Measurements from ENCODE around the gene ANXA5.

The ANXA5 gene

GRCh38 chr4:121686255-121686654 is 10.5 kb downstream of the ANXA5 start:
- Histone ChIP-seq H3K4me3 (ENCODE audit: severe bottlenecking) (no peak overlapping the region), H3K36me3 (ENCODE audit: low read depth) (peaks cover 90% of the 10 kb centered on the region), H3K9me3 (ENCODE audit: severe bottlenecking) (no peaks in the 10 kb centered on the region), H3K4me1 (ENCODE audit: insufficient read depth, poor library complexity, severe bottlenecking) (peaks cover 30% of the 10 kb centered on the region), H3K27me3 (ENCODE audit: insufficient read depth, poor library complexity, severe bottlenecking) (no peaks in the 10 kb centered on the region), H3K27ac (ENCODE audit: poor library complexity, severe bottlenecking) (peak overlapping the region; percentile 97)
- no peak for DNase-seq (ENCODE audit: low spot score)
- ATAC-seq (ENCODE audit: low read depth), result peak; percentile 70
- TF ChIP-seq CTCF (IDR thresholded peaks at IDR 0.05; ENCODE audit: poor library complexity, severe bottlenecking), result no peak

GRCh38 chr4:121685257-121685656 is 11.5 kb downstream of the ANXA5 start:
- TF ChIP-seq CTCF (IDR thresholded peaks at IDR 0.05; ENCODE audit: poor library complexity, severe bottlenecking), result no peak
- Histone ChIP-seq H3K4me1 (ENCODE audit: insufficient read depth, poor library complexity, severe bottlenecking) (peaks cover 22% of the 10 kb centered on the region), H3K27me3 (ENCODE audit: insufficient read depth, poor library complexity, severe bottlenecking) (no peaks in the 10 kb centered on the region), H3K4me3 (ENCODE audit: severe bottlenecking) (no peak overlapping the region), H3K36me3 (ENCODE audit: low read depth) (peaks cover 99% of the 10 kb centered on the region), H3K27ac (ENCODE audit: poor library complexity, severe bottlenecking) (peak overlapping the region; percentile 97), H3K9me3 (ENCODE audit: severe bottlenecking) (no peaks in the 10 kb centered on the region)
- no peak for ATAC-seq (ENCODE audit: low read depth)
- no peak for DNase-seq (ENCODE audit: low spot score)

GRCh38 chr4:121684561-121684960 is 12.2 kb downstream of the ANXA5 start:
- DNase-seq (ENCODE audit: low spot score), result no peak
- no peak for ATAC-seq (ENCODE audit: low read depth)
- no peak for TF ChIP-seq CTCF (IDR thresholded peaks at IDR 0.05; ENCODE audit: poor library complexity, severe bottlenecking)
- H3K4me3 ChIP-seq (ENCODE audit: severe bottlenecking), result no peak overlapping the region
- H3K36me3 ChIP-seq (ENCODE audit: low read depth), result peaks cover 99% of the 10 kb centered on the region
- H3K27me3 ChIP-seq (ENCODE audit: insufficient read depth, poor library complexity, severe bottlenecking), result no peaks in the 10 kb centered on the region
- H3K27ac ChIP-seq (ENCODE audit: poor library complexity, severe bottlenecking), result no peak overlapping the region
- peaks cover 15% of the 10 kb centered on the region for H3K4me1 ChIP-seq (ENCODE audit: insufficient read depth, poor library complexity, severe bottlenecking)
- H3K9me3 ChIP-seq (ENCODE audit: severe bottlenecking), result no peaks in the 10 kb centered on the region

GRCh38 chr4:121684016-121684415 is 12.8 kb downstream of the ANXA5 start:
- TF ChIP-seq CTCF (IDR thresholded peaks at IDR 0.05; ENCODE audit: poor library complexity, severe bottlenecking), result no peak
- Histone ChIP-seq H3K4me3 (ENCODE audit: severe bottlenecking) (no peak overlapping the region), H3K27me3 (ENCODE audit: insufficient read depth, poor library complexity, severe bottlenecking) (no peaks in the 10 kb centered on the region), H3K27ac (ENCODE audit: poor library complexity, severe bottlenecking) (no peak overlapping the region), H3K36me3 (ENCODE audit: low read depth) (peaks cover 99% of the 10 kb centered on the region), H3K4me1 (ENCODE audit: insufficient read depth, poor library complexity, severe bottlenecking) (peaks cover 11% of the 10 kb centered on the region), H3K9me3 (ENCODE audit: severe bottlenecking) (no peaks in the 10 kb centered on the region)
- DNase-seq (ENCODE audit: low spot score) (no peak), ATAC-seq (ENCODE audit: low read depth) (no peak)

GRCh38 chr4:121680571-121680970 is 16.2 kb downstream of the ANXA5 start:
- Histone ChIP-seq H3K9me3 (ENCODE audit: severe bottlenecking) (no peaks in the 10 kb centered on the region), H3K27ac (ENCODE audit: poor library complexity, severe bottlenecking) (no peak overlapping the region), H3K36me3 (ENCODE audit: low read depth) (peaks cover 100% of the 10 kb centered on the region), H3K27me3 (ENCODE audit: insufficient read depth, poor library complexity, severe bottlenecking) (no peaks in the 10 kb centered on the region), H3K4me3 (ENCODE audit: severe bottlenecking) (no peak overlapping the region), H3K4me1 (ENCODE audit: insufficient read depth, poor library complexity, severe bottlenecking) (no peaks in the 10 kb centered on the region)
- DNase-seq (ENCODE audit: low spot score) (no peak), ATAC-seq (ENCODE audit: low read depth) (no peak)
- TF ChIP-seq CTCF (IDR thresholded peaks at IDR 0.05; ENCODE audit: poor library complexity, severe bottlenecking), result no peak
